Activated CD4-positive, CD25-positive, alpha-beta regulatory T cell (primary cell): Measurements from ENCODE around the gene STAC3.

Source experiments
- DNase-seq, 4 experiments: peaks; one replicate each; lab custom pipeline; 2025; lab: John Stamatoyannopoulos, UW

STAC3 gene

DNA sequence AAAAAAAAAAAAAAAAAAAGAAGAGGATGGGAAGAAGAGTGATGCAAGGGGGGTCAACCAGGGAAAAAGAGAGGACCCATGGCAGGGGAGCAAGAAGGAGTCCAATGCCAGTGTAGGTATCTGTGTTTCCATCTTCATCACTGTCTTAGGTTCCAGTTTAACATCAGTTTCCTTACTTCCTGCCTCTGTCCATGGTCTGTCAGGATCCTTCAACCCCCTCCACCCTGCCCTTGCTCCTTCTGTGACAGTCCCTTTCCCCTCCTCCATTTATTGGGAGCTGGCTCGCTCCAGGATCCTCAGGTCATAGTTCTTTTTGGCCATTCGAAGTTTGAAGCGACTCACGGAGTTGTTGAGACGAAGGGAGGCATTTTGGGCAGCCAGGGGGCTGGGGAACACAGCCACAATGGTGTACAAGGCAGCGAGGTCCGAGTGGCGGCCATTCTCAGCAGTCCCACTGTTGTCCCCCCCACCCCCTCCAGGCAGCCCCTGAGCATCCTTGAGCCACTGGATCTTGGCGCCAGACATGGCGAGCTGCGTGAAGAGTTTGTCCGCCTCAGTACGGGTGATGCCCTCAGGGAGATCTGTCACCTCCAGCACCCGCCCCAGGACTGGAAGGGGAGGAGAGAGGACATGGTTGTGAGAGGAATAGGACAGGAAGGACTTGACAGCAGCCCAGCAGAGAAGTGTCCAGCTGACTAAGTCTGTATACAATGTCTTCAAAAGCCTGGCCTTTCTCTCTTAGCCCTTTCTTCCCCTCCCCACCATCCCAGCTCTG is 3.7 kb upstream of the STAC3 start:
- DNase-seq: no peak

DNA sequence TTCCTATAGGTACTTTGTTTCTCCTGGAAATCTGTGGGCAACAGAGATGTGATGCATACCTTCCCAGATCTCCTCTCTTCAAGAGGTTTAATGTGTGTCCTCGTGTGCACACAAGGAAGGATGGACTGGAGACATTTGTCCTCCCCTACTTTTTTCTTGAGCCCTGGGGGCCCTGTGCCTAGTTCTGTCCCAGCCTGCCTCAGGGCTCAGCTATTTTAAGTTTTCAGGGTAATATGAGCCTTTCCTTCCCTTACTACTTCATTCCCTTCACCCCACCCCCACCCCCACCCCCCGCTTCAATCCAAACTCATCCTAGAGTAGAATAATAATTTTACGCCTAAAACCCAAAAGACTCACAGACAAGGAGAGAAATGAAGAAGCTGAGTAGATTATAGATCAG is 446 bp downstream of the STAC3 start:
- DNase-seq: no peak

DNA sequence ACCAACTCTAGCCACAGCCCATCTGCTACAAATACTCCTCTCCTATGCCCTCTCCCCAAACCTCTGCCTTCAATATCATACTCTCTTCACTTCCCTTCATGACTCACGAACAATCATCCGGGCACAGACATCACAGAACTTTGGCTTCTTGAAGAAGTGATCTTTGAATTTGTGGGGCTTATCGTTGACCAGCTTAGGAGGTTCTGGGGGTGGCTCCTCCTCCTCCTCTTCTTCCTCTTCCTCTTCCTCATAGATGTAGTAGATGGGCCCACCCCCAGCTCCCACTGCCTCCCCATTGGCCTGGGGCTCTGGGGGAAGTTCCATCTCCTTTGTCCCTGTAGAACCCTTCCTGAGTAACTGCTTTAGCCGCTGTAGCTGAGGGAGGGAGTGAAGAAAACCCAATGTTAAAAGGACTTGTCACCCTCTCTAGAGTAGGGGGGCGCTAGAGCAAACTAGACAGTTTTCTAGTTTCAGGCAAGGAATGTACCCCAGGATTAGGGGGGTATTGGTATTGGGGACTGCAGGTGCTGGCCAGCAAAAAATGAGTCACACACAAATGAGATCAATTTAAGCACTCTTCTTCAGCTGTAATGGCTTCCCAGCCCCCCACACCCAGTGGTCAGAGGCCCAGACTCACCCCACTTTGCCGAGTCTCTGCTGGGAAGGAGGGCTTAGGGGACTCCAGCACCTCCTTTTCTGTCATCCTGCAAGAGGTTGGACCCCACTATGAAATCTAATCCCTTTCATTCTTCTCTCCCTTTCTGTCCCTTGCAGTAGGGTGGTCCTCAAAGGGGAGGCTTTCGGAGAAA is 1.8 kb downstream of the STAC3 start:
- DNase-seq: no peak

GRCh38 chr12:57247041-57247440 is 3.9 kb downstream of the STAC3 start:
- DNase-seq: no peak

DNA sequence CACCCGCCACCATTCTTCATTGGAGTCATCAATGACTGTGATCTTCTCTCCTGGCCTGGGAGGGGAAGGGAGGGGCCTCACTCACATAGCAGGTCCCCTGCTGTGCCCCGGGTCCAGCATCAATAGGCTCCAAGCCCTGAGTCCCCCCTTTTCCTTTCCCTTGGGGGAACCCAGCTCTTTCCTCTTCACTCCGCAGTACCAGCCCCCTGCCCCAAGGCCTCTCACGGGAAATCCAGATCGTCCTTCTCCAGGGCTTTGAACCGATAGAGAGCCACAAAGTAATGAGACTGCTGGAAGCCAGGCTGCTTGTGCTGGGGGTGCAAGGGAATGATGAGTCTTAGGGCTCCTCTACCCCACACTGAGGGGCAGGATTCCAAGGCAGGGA is 6.7 kb downstream of the STAC3 start:
- DNase-seq: no peak

DNA sequence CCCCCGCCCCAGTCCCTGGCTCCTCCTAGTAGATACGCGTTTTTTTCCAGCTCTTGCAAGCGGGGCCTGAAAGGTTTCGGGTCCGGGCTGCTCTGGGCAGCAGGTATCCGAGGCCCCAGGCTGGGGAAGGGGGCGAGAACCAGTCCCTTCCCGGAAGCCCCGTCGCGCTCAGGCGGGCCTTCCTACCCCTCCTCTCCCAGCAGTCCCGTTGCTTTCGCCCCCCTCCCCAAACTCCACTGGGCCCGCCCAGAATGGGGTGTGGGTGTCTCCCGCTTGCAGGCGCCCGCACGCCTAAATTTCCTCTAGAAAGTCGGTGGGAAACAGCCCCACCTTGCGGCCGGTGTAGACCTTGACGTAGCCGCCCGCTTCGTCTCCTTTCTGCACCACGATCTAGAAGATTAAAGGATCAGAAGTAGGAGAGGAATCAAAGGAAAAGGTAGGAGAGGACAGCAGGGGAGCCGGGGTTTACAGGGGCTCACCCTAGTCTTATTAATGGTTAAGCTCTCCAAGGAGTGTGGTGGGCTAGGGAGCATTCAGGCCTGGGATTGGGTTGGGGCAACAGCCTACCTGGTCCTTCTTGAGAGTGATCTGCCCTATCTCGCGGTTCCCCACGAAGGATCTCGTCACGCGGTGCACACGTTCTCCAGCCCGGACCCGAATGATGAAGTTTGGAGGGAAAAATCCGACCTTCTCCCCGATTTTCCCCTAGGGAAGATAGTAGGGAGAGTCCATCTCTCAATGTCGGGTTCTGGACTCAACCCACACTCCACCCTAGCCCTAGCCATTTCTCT is 7.3 kb downstream of the STAC3 start:
- DNase-seq: peak; percentile 55 to 77 (median 60)

DNA sequence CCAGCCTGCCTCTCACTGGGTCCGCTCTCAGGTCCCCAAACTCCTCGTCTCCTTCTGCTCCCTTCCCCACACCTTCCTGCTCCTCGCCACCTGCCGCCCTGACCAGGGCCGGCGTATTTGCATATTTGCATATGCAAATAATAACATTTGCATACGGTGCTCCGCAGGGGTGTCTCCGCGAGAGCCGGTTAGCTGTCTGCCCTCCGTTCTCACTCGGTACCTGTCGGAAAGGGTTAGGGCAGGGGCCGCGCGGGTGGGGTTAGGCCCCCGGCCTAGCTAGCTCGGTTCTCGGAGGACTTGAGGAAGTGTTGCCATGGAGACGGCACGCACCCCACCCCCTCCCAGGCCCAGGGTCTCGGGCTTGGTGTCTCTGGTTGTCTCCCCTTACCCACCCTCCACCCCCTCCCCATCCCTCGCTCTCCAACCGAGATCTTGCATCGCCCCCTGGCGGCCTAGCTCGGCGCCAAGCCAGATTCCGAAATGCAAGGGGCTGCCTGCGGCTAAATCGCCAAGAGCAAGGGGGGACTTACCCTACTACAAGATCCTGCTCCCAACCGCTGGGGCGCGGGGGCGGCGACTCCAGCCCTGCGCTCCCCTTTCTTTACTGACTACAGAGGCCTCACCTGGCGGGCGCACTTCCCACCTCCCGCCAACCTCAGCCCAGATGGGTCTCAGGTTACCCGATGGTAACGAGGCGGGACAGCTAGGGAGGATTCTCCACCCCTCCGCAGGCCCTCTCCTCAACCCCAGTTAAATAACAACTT is 8.1 kb downstream of the STAC3 start:
- peak; percentile 45 to 62 (median 54) for DNase-seq

GRCh38 chr12:57242329-57242690 is 8.7 kb downstream of the STAC3 start:
- no peak for DNase-seq

DNA sequence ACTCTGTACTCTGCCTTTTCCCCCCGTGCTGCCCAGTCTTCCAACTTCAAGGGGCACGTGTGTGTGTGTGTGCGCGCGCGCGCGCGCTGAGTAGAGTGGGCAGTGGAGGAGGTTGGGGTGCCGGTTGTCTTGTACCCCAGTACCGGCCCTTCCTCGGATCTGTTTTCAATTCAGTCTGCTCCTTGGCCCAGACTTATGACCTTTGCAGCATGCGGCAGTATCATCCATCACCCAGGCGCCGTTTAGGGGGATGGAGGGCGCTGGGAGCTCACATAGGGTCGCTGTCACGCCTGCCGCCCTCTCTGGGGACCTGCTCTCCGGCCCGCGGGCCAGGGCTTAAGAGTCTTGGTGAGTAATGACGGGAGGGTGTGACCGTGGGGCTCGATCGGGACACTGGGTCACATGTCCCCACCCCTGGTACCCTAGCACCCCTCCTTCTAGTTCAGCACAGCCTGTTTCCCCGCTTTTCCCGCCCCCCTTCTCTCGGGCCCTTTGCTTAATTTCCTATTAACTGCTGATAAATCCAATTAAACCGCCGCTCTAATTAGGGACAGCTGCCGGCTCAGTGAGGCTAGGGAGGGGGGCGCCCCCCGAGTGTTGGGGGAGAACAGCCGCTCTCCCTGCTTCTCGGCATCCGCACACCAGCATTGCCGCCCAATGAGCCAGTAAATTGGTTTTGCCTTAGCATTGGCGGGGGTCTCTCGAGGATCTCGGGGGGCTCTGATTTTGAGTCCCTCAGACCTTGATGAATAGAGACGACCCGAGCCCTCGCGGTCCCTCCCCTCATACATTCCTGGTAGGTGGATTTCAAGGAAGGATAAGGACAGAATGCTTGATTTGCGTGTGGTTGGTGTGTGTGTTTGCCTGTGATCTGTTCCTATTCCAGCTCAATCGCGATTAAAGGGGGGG is 9.3 kb downstream of the STAC3 start:
- DNase-seq: no peak

DNA sequence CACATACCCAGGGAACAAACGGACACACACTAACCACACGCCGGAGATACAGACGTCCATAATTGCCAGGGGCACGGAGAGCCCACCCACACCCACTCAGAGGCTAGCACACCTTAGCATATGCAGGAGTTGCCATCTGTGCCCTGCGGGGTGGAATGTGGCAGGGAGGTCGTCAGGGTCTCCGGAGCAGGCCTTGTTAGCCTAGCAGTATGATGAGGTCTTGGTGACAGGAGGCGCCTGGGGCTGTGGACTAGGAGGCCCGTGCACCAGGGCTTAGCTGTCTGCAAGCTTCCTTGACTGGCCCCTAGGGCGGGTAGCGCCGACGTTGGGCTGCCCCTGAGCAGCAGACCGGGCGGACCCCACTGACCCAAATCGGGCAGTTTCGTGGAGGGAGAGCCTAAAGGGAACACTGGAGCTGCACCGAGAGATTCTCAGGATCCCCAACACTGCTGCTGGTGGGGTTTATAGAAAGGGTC is 10.0 kb downstream of the STAC3 start:
- DNase-seq: no peak

GRCh38 chr12:57240066-57240921 is 10.7 kb downstream of the STAC3 start:
- peak; percentile 37 to 48 (median 43) for DNase-seq

GRCh38 chr12:57239587-57240065 is 11.4 kb downstream of the STAC3 start:
- no peak for DNase-seq

GRCh38 chr12:57238854-57239554 is 12.0 kb downstream of the STAC3 start:
- peak; percentile 69 to 88 (median 78) for DNase-seq

- DNase-seq: no peak
These were observed 12.8 kb downstream of the STAC3 start for GRCh38 chr12:57237932-57238853.

- no peak for DNase-seq
These were observed 13.4 kb downstream of the STAC3 start for GRCh38 chr12:57237596-57237931.

GRCh38 chr12:57236925-57237595 is 13.9 kb downstream of the STAC3 start:
- no peak for DNase-seq

GRCh38 chr12:57236201-57236924 is 14.6 kb downstream of the STAC3 start:
- DNase-seq: no peak
